PFSK-1 (cell line): ENCODE measurements around the gene ESCO1.

Experiments used
- FOXP2 ChIP-seq: optimal IDR thresholded peaks from 2 replicates; pipeline ENCODE3; 2011; ENCODE audit warnings: borderline replicate concordance, control low read depth, inconsistent platforms; ENCODE audit not compliant: insufficient read depth; ENCODE audit errors: extremely low read length, extremely low read depth
- POLR2AphosphoS5 ChIP-seq: IDR thresholded peaks from 2 replicates; pipeline ENCODE4 v1.6.1; 2012; ENCODE audit warnings: low read depth, mild to moderate bottlenecking, control low read depth, low read length, moderate library complexity
- SIN3A ChIP-seq: IDR thresholded peaks from 2 replicates; pipeline ENCODE4 v1.6.1; 2012; ENCODE audit warnings: mild to moderate bottlenecking, low read length, moderate library complexity, borderline replicate concordance; ENCODE audit not compliant: insufficient read depth
- TAF1 ChIP-seq: IDR thresholded peaks from 2 replicates; pipeline ENCODE4 v1.6.1; 2012; ENCODE audit warnings: low read length, control low read depth, borderline replicate concordance; ENCODE audit not compliant: insufficient read depth
- TF ChIP-seq, protein P1 (sequence below), 2 experiments: IDR thresholded peaks; 2 replicates each; pipeline versions ENCODE4 v1.6.1 to v1.8.0; 2011 to 2012; ENCODE audit warnings: low read depth in 2 of 2, low read length in 2 of 2, control low read depth in 1 of 2, inconsistent platforms in 1 of 2, mild to moderate bottlenecking in 1 of 2, moderate library complexity in 1 of 2; ENCODE audit not compliant: insufficient read depth in 1 of 2

ESCO1 gene

DNA sequence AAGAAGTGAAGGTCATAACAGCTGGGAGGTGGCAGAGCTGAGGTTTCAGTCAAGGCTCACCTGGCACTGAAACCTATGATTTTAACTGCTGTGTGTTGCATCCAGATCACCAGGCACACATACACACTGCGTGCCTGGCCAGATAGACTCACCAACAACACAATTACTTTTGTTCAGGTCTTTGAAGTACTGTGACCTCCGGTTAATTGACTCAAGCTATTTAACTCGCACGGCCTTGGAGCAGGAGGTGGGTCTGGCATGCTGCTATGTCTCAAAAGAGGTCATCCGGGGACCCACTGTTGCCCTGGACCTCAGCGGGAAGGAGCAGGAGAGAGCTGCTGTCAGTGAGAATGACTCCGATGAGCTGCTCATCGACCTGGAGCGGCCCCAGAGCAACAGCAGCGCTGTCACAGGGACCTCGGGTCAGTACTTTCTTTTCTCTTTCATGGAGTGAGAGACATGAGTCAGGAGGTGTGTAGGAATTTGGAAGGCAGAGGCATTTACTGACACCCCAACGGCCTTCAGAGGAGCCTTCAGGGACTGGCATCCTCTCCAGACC lies 104.1 kb downstream of the ESCO1 start:
- TF ChIP-seq POLR2AphosphoS5 (no peak), SIN3A (no peak), FOXP2 (no peak), TAF1 (no peak)
- TF ChIP-seq, protein P1, sequence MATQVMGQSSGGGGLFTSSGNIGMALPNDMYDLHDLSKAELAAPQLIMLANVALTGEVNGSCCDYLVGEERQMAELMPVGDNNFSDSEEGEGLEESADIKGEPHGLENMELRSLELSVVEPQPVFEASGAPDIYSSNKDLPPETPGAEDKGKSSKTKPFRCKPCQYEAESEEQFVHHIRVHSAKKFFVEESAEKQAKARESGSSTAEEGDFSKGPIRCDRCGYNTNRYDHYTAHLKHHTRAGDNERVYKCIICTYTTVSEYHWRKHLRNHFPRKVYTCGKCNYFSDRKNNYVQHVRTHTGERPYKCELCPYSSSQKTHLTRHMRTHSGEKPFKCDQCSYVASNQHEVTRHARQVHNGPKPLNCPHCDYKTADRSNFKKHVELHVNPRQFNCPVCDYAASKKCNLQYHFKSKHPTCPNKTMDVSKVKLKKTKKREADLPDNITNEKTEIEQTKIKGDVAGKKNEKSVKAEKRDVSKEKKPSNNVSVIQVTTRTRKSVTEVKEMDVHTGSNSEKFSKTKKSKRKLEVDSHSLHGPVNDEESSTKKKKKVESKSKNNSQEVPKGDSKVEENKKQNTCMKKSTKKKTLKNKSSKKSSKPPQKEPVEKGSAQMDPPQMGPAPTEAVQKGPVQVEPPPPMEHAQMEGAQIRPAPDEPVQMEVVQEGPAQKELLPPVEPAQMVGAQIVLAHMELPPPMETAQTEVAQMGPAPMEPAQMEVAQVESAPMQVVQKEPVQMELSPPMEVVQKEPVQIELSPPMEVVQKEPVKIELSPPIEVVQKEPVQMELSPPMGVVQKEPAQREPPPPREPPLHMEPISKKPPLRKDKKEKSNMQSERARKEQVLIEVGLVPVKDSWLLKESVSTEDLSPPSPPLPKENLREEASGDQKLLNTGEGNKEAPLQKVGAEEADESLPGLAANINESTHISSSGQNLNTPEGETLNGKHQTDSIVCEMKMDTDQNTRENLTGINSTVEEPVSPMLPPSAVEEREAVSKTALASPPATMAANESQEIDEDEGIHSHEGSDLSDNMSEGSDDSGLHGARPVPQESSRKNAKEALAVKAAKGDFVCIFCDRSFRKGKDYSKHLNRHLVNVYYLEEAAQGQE (IDR thresholded peaks at IDR 0.05; ENCODE audit: insufficient read depth in 1 of 2, low read depth in 2 of 2, low read length in 2 of 2), result no peak

DNA sequence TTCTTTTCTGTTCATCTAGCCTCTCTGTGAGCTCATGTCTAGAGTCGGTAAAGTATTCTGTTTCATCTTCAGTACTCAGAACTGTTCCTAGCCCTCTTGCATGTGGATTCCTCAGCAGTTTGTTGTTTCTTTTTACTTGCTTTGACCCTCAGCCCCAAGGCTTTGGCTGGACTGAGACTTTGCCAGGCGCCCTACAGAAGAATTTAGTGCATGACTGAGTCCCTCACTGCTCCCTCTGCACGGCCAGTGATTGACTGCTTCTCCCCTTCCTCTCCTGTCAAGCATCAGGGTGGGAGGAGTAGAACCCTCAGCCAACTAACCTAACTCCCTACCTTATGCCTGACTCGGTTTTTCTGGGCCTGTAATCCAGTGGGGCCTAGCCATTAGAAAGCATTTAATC lies 109.8 kb downstream of the ESCO1 start:
- TF ChIP-seq, protein P1 (IDR thresholded peaks at IDR 0.05; ENCODE audit: insufficient read depth in 1 of 2, low read depth in 2 of 2, low read length in 2 of 2), result no peak
- TF ChIP-seq FOXP2, result no peak
- TF ChIP-seq POLR2AphosphoS5, result no peak
- no peak for TF ChIP-seq TAF1
- TF ChIP-seq SIN3A, result no peak

DNA sequence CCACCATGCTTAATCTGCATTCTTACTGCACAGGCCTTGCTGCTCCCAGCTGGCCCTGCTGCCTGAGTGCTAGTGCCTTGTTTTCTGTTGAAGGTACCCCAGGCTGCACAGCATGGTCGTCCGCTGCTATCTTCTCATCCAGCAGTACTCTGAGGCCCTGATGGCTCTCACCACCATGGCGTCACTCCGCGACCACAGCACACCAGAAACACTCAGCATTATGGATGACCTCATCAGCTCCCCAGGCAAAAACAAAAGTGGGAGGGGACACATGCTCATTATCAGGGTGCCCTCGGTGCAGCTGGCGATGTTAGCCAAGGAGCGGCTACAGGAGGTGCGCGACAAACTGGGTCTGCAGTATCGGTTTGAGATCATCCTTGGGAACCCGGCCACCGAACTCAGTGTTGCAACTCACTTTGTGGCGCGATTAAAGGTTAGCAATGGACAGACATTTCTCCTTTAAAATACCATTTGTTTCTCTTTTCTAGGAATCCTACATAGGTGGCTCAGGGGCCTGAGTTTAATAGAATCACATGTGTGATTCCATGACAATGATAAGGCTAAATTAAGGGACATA lies 110.5 kb downstream of the ESCO1 start:
- TF ChIP-seq, protein P1 (IDR thresholded peaks at IDR 0.05; ENCODE audit: insufficient read depth in 1 of 2, low read depth in 2 of 2, low read length in 2 of 2), result no peak

DNA sequence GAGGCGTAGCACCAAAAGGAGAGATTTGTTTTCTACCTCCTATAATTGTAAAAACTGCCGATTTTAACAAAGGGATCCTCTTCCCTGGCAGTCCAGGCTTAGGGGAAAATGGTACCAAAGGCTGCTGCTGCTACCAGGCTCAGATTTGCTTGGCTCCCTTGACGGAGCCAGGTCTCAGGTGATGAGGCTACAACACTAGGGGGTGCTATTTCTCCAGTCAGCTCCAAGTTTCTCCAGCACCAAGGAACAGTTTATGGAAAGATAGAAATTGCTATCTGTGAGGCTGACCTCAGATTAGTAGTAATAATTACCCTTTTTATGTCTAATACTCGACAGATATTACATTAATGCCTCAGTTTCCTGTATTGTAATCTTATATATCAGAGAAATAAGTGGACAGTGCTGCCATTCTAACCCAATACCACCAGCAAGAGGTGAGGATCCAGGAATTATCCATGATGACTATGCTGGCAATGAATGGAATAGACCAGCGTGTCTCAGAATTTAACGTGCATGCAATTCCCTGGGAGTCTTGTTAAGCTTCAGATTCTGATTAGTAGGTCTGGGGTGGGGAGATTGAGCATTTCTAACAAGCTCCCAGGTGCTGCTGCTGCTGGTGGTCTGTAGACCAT lies 111.3 kb downstream of the ESCO1 start:
- TF ChIP-seq SIN3A, result no peak

DNA sequence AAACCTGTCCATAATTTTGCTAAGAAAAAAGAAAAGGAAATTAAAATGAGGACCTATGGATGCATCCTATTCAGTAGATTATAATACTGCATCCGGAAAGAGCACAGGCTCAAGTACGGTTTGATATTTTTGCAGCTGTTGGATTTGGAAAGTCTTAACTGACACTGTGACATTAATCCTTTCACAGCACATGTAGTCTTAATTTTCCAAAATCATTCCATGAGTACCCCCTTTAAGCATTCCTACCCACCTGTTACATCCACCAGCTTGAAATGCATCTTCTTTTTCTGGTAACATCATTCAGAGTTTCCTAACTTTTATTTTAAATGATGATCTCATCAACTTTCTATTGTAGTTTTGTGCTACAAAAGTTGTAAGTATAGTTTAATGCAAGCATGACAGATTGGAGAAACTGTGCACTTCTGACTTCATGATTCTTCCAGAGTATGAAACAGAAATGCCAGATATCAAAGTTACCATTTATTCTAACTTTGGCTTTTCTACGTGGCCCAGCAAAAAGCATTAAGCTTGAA lies 113.5 kb downstream of the ESCO1 start:
- TF ChIP-seq TAF1 (no peak), SIN3A (no peak), POLR2AphosphoS5 (no peak), FOXP2 (no peak)
- TF ChIP-seq, protein P1 (IDR thresholded peaks at IDR 0.05; ENCODE audit: insufficient read depth in 1 of 2, low read depth in 2 of 2, low read length in 2 of 2), result no peak
